ENCODE data around the gene STARD3. TPM values are rescaled to one million over a fixed set of nuclear protein-coding genes. Genes with fewer than 3 reads are reported as not detected.

Gene STARD3
- total and polyA plus RNA-seq, 10 donors, result 59.5 to 166 (median 100) TPM

DNA sequence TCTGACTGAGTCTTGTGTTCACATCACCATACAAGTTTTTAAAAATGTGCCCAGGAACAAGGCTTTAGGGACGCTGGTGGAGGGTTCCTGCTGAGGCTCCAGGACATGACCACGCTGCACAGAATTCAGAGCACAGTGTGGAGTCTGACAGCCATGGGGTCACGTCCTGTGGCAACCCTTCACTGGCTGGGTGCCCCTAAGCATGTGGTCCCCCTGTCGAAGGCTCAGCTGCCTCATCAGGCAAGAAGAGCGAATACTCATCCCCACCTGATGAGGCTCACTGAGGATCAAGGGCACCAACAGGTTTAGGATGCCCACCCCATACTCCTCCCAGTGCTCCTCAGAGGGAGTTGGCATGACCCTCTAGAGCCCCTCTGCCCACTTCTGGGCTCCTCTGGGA is 37.2 kb downstream of the STARD3 start:
- Histone ChIP-seq H3K36me3 (peaks cover 0 to 9% (median 0%) of the 10 kb centered on the region in 6 donors), H3K27ac (peak overlapping the region in 1 of 8 donors; percentile 90), H3K27me3 (replicated peaks in 1 of 7) (peaks cover 0 to 33% (median 20%) of the 10 kb centered on the region in 7 donors), H3K4me3 (no peak overlapping the region), H3K9me3 (no peaks in the 10 kb centered on the region), H3K4me1 (peaks cover 12 to 68% (median 47%) of the 10 kb centered on the region in 6 donors)
- 83 to 87% (median 85%) methylated on average over 5 of the region's 5 CpGs for WGBS, 5 donors
- DNase-seq, result peak; percentile 50
- no peak for TF ChIP-seq POLR2AphosphoS5 (IDR thresholded peaks at IDR 0.05)
- intact Hi-C loops (cut with DNase I; ENCODE audit: low total_unique reads), result no loop called here

DNA sequence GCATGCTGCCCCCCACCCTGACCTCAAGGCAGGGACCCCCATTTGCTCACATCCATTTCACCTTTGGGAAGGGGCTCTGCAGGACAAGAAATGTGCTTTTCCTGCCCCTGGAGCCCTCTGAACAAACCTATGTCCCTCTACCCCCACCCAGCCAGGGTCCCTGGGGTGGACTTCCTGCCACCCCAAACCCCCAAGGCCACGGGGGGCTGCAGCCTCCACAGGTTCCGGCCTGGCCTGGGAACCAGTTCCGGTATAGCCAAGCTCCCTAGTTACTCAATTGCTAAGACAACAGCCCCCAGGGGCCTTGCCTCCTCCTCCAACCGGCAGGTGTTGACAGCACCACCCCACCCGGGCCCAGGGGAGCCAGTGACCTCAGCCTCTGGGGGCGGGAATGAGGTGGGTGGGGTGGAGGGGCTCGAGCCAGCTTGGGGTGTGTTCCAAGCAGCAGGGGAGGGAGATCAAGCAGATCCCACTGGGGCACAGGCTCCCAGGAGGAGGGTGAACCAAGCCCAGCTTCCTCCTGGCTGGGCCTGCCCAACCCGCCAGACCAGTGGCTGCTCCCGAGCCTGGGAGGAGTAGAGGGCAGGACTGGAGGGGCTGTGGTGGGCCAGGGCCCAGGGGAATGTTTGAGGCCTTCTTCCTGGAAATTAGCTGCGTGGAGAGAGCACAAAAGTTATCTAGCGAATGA is 37.9 kb downstream of the STARD3 start:
- Histone ChIP-seq H3K36me3 (peaks cover 0 to 9% (median 0%) of the 10 kb centered on the region in 6 donors), H3K27me3 (replicated peaks in 1 of 7) (peaks cover 0 to 26% (median 14%) of the 10 kb centered on the region in 7 donors), H3K27ac (peak overlapping the region in 6 of 8 donors; percentile 19 to 90 (median 74)), H3K9me3 (no peaks in the 10 kb centered on the region), H3K4me3 (no peak overlapping the region), H3K4me1 (peaks cover 19 to 71% (median 54%) of the 10 kb centered on the region in 6 donors)
- 48 to 60% (median 53%) methylated on average over 10 to 11 of the region's 11 CpGs for WGBS, 5 donors
- peak; percentile 77 for DNase-seq
- TF ChIP-seq, protein P1, sequence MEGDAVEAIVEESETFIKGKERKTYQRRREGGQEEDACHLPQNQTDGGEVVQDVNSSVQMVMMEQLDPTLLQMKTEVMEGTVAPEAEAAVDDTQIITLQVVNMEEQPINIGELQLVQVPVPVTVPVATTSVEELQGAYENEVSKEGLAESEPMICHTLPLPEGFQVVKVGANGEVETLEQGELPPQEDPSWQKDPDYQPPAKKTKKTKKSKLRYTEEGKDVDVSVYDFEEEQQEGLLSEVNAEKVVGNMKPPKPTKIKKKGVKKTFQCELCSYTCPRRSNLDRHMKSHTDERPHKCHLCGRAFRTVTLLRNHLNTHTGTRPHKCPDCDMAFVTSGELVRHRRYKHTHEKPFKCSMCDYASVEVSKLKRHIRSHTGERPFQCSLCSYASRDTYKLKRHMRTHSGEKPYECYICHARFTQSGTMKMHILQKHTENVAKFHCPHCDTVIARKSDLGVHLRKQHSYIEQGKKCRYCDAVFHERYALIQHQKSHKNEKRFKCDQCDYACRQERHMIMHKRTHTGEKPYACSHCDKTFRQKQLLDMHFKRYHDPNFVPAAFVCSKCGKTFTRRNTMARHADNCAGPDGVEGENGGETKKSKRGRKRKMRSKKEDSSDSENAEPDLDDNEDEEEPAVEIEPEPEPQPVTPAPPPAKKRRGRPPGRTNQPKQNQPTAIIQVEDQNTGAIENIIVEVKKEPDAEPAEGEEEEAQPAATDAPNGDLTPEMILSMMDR (IDR thresholded peaks at IDR 0.05 in 8 of 11, conservative IDR thresholded peaks at IDR 0.05 in 3 of 11), result no peak
- no peak for TF ChIP-seq POLR2A (IDR thresholded peaks at IDR 0.05)
- no peak for TF ChIP-seq POLR2AphosphoS5 (IDR thresholded peaks at IDR 0.05)
- intact Hi-C loops (cut with DNase I; ENCODE audit: low total_unique reads), result no loop called here

DNA sequence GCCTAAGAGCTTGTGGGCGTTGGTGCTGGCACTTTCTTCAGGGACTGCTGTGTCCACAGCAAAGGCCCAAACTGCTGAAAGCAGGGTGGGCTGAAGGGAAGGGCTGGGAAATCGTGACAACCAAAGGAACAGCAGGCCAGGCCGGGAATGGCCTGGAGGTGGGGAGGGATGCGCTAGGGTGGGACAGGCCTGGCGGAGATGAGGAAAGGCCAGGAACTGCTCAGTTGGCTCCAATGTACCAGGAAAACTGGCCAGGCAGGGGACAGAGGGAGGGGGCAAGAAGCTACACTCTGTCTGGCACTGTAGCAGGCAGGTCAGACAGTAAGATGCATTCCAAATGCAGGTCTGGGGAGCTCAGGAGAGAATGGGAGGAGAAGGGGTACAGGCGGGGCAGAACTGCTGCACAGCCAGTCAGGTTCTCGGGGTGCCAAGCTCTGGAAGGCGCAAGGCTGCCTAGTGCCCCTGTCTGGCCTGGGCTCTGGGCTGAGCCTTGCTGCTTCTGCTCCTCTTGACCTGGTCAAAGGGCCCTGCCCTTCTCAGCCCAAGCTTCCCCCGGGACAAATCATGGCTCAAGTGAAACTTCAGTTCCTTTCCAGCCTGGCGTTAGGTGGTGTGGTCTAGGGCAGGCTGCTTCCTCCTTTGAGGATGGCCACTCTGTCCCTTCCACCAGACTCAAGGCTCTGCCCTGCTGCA is 38.6 kb downstream of the STARD3 start:
- peak; percentile 63 for DNase-seq
- H3K4me3 ChIP-seq, result no peak overlapping the region
- peaks cover 0 to 9% (median under 1%) of the 10 kb centered on the region in 6 donors for H3K36me3 ChIP-seq
- H3K27me3 ChIP-seq (replicated peaks in 1 of 7), result peaks cover 0 to 19% (median 7%) of the 10 kb centered on the region in 7 donors
- H3K27ac ChIP-seq, result peak overlapping the region in 6 of 8 donors; percentile 31 to 90 (median 74)
- intact Hi-C loops (cut with DNase I; ENCODE audit: low total_unique reads), result no loop called here
- peaks cover 21 to 78% (median 61%) of the 10 kb centered on the region in 6 donors for H3K4me1 ChIP-seq
- WGBS, 5 donors, result 80 to 86% (median 81%) methylated on average over 9 to 10 of the region's 10 CpGs
- H3K9me3 ChIP-seq, result no peaks in the 10 kb centered on the region
- TF ChIP-seq POLR2A (IDR thresholded peaks at IDR 0.05) (no peak), POLR2AphosphoS5 (IDR thresholded peaks at IDR 0.05) (no peak)
- TF ChIP-seq, protein P1 (IDR thresholded peaks at IDR 0.05 in 8 of 11, conservative IDR thresholded peaks at IDR 0.05 in 3 of 11), result no peak

DNA sequence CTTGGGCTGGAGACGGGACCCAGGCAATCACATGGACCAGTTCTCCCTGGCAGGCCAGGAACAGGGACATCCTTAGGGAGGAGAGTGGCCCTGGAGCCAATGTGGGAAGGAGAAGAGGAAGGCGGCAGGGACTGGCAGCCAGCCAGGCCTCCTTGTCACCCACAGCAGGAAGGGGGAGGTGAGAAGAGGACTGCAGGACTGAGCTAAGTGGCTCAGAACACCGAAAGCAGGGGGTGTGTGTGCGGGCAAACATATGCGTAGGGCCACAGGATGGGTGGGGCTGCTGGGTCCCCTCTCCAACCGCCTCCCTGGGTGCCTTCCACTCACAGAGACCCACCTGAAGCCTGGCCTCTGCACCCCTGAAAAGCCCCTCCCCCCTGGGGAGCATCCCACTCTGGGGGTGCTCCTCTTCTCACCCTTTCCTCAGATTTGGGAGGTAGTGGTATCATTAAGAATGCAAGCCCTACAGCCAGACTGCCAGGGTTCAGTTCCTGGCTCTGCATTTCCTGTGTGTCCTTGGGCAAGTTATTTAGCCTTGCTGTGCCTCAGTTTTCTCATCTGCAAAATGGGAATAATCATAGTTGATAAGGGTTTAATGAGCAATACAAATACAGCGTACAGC is 39.4 kb downstream of the STARD3 start:
- intact Hi-C loops (cut with DNase I; ENCODE audit: low total_unique reads), result no loop called here
- H3K27ac ChIP-seq, result peak overlapping the region in 6 of 8 donors; percentile 31 to 90 (median 74)
- H3K27me3 ChIP-seq (replicated peaks in 1 of 7), result peaks cover 0 to 11% (median 2%) of the 10 kb centered on the region in 7 donors
- 24 to 33% (median 25%) methylated on average over 7 of the region's 7 CpGs for WGBS, 5 donors
- TF ChIP-seq POLR2A (IDR thresholded peaks at IDR 0.05) (no peak), POLR2AphosphoS5 (IDR thresholded peaks at IDR 0.05) (peak; percentile 55 to 66 (median 62))
- H3K4me1 ChIP-seq, result peaks cover 21 to 83% (median 64%) of the 10 kb centered on the region in 6 donors
- no peak overlapping the region for H3K4me3 ChIP-seq
- H3K36me3 ChIP-seq, result peaks cover 0 to 15% (median 2%) of the 10 kb centered on the region in 6 donors
- H3K9me3 ChIP-seq, result no peaks in the 10 kb centered on the region
- DNase-seq, result peak; percentile 89

Data from spleen (tissue), 11 donors.